Neural progenitor cell (in vitro differentiated cells): Measurements from ENCODE around the gene RIC8B. TPM values are rescaled to one million over a fixed set of nuclear protein-coding genes. Genes with fewer than 3 reads are reported as not detected.
A peak's percentile ranks its signal among the peaks of the same experiment; 100 is the strongest.

Experiments
- DNase-seq: peaks from one replicate; pipeline ENCODE4 v3.0.0-alpha.2; 2016; ENCODE audit warnings: low spot score
- H2AFZ ChIP-seq: fragments of 200-600 bp; sonication (generic); replicated peaks from 2 replicates; pipeline ENCODE4 v1.6.1; 2016; ENCODE audit warnings: antibody characterized with exemption
- H3F3A ChIP-seq: fragments of 200-600 bp; sonication (generic); 2 replicates; pipeline ENCODE4 v1.6.1; 2016; ENCODE audit warnings: antibody characterized with exemption, low read depth
- H3K27ac ChIP-seq: fragments of 200-600 bp; sonication (generic); 2 replicates; pipeline ENCODE4 v1.5.1; 2016; ENCODE audit warnings: mild to moderate bottlenecking
- H3K27me3 ChIP-seq: fragments of 200-600 bp; sonication (generic); 2 replicates; pipeline ENCODE4 v1.6.1; 2016; ENCODE audit warnings: mild to moderate bottlenecking, moderate library complexity
- H3K36me3 ChIP-seq: fragments of 200-600 bp; sonication (generic); 2 replicates; pipeline ENCODE4 v1.5.1; 2016
- H3K4me1 ChIP-seq: fragments of 200-600 bp; sonication (generic); 2 replicates; pipeline ENCODE4 v1.6.1; 2016; ENCODE audit warnings: mixed run types
- H3K4me2 ChIP-seq: fragments of 200-600 bp; sonication (generic); 2 replicates; pipeline ENCODE4 v1.6.1; 2016
- H3K4me3 ChIP-seq: fragments of 200-600 bp; sonication (generic); 2 replicates; pipeline ENCODE4 v1.5.1; 2016
- H3K79me2 ChIP-seq: fragments of 200-600 bp; sonication (generic); 2 replicates; pipeline ENCODE4 v1.6.1; 2016; ENCODE audit warnings: low read depth
- H3K9ac ChIP-seq: fragments of 200-600 bp; sonication (generic); 2 replicates; pipeline ENCODE4 v1.6.1; 2016
- H3K9me3 ChIP-seq: fragments of 200-600 bp; sonication (generic); 2 replicates; pipeline ENCODE4 v1.5.1; 2016; ENCODE audit warnings: low read depth
- H4K20me1 ChIP-seq: fragments of 200-600 bp; sonication (generic); 2 replicates; pipeline ENCODE4 v1.6.1; 2016; ENCODE audit warnings: low read depth
- H3K27ac Mint-ChIP-seq: 3 replicates; pipeline ENCODE4 v1.8.0; 2021; ENCODE audit warnings: mixed read lengths
- H3K27me3 Mint-ChIP-seq: 2 replicates; pipeline ENCODE4 v1.8.0; 2022; ENCODE audit warnings: low read depth, mild to moderate bottlenecking, inconsistent platforms, moderate library complexity, mixed read lengths; ENCODE audit not compliant: insufficient read depth
- H3K36me3 Mint-ChIP-seq: 3 replicates; pipeline ENCODE4 v1.8.0; 2021; ENCODE audit warnings: mixed read lengths
- H3K4me1 Mint-ChIP-seq: 3 replicates; pipeline ENCODE4 v1.8.0; 2021; ENCODE audit warnings: mixed read lengths
- H3K4me3 Mint-ChIP-seq: 3 replicates; pipeline ENCODE4 v1.8.0; 2021; ENCODE audit warnings: mild to moderate bottlenecking, moderate library complexity, mixed read lengths
- H3K9me3 Mint-ChIP-seq: 3 replicates; pipeline ENCODE4 v1.8.0; 2020; ENCODE audit warnings: mixed read lengths
- EZH2 ChIP-seq: fragments of 200-600 bp; sonication (generic); IDR thresholded peaks from 2 replicates; pipeline ENCODE4 v1.6.1; 2017; ENCODE audit warnings: antibody characterized with exemption, mild to moderate bottlenecking, moderate library complexity
- EZH2phosphoT487 ChIP-seq: fragments of 200-600 bp; sonication (generic); IDR thresholded peaks from 2 replicates; pipeline ENCODE4 v1.6.1; 2017; ENCODE audit warnings: antibody characterized with exemption
- total RNA-seq: library from RNA; depleted of rRNA; stranded (reverse); fragments of >200 nt; gene quantifications from 2 replicates; pipeline ENCODE4 v1.2.3, GENCODE V29; 2015; ENCODE audit warnings: low replicate concordance
- TF ChIP-seq, protein P1 (sequence below): fragments of 200-600 bp; sonication (generic); IDR thresholded peaks from 2 replicates; pipeline ENCODE4 v1.5.1; 2017; ENCODE audit warnings: antibody characterized with exemption, mild to moderate bottlenecking

RIC8B gene
- total RNA-seq, 1 donor from 2014 or later: 33.2 TPM

DNA sequence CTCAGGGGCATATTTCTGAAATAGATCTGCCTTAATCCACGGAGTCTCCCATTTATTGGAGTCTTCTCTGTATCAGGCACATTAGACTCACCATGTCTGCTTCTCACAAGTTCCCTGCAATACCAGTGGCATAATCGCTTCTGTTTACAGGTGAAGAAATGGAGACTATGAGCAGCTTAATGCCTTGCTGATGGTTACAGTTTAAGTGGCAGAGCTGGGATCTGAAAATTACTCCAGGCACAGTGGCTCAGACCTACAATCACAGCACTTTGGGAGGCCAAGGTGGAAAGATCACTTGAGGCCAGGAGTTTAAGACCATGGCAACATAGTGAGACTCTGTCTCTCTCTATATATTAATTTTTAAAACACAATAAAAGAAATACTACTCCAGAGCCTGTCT is 7.3 kb upstream of the RIC8B start:
- Histone ChIP-seq H3K9ac (no peak overlapping the region), H3K4me2 (peak overlapping the region; percentile 57), H3K36me3 (no peaks in the 10 kb centered on the region), H3K4me3 (no peak overlapping the region), H3K27ac (no peak overlapping the region), H3K4me1 (peaks cover 51% of the 10 kb centered on the region), H3F3A (peaks cover 40% of the 10 kb centered on the region), H3K79me2 (no peaks in the 10 kb centered on the region), H3K9me3 (no peaks in the 10 kb centered on the region), H4K20me1 (no peaks in the 10 kb centered on the region), H2AFZ (no peak overlapping the region), H3K27me3 (no peaks in the 10 kb centered on the region)
- DNase-seq: no peak
- Mint-ChIP-seq H3K27ac (peak overlapping the region; percentile 99), H3K36me3 (peaks cover 5% of the 10 kb centered on the region), H3K4me1 (peaks cover 82% of the 10 kb centered on the region), H3K9me3 (no peaks in the 10 kb centered on the region), H3K27me3 (peaks cover 2% of the 10 kb centered on the region), H3K4me3 (peak overlapping the region; percentile 48)
- no peak for TF ChIP-seq EZH2
- TF ChIP-seq, protein P1, sequence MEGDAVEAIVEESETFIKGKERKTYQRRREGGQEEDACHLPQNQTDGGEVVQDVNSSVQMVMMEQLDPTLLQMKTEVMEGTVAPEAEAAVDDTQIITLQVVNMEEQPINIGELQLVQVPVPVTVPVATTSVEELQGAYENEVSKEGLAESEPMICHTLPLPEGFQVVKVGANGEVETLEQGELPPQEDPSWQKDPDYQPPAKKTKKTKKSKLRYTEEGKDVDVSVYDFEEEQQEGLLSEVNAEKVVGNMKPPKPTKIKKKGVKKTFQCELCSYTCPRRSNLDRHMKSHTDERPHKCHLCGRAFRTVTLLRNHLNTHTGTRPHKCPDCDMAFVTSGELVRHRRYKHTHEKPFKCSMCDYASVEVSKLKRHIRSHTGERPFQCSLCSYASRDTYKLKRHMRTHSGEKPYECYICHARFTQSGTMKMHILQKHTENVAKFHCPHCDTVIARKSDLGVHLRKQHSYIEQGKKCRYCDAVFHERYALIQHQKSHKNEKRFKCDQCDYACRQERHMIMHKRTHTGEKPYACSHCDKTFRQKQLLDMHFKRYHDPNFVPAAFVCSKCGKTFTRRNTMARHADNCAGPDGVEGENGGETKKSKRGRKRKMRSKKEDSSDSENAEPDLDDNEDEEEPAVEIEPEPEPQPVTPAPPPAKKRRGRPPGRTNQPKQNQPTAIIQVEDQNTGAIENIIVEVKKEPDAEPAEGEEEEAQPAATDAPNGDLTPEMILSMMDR: no peak
- TF ChIP-seq EZH2phosphoT487: no peak

DNA sequence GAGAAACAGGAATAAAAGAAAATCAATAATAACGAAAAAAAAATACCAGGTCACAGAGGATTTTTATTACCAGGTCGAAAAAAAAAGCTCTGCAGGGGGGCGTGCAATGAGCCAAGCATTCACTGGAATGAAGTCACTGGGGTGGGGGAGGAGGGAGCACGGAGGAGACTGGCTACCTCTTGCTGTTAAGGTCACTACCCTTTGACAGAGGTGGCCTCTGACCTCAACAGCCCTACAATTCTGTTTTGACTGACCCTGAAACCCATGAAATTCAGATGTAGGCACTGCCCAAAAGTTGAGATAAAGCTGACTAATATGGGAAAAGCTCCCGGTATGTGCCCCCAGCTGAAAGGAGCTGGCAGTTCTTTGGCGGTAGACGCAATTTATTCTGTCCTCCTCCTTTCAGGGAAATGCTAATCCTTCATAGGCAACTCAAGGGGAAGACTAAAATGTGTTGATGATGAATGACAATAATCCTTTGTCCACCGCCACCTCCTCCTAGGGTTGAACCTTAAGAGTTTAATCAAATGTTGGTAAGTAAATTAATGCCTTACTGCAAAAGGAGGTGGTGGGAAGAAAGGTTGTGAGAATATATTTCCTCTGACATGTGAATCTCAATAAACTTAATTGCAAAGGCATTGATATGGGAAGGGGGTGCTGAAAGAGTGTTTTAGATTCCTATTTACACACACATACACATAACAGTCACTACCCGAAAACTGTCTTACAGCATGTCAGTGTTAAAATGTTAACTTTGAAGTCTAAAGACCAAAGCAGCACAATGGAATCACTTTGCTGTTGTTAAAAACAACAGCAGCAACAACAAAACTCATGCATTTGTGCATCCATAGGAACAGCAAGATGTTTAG is 6.3 kb upstream of the RIC8B start:
- Mint-ChIP-seq H3K36me3 (no peaks in the 10 kb centered on the region), H3K9me3 (no peaks in the 10 kb centered on the region), H3K4me1 (peaks cover 83% of the 10 kb centered on the region), H3K27me3 (peaks cover 2% of the 10 kb centered on the region), H3K27ac (peak overlapping the region; percentile 99), H3K4me3 (peak overlapping the region; percentile 34)
- H3K9me3 ChIP-seq: no peaks in the 10 kb centered on the region
- H3K9ac ChIP-seq: no peak overlapping the region
- peak overlapping the region; percentile 10 for H2AFZ ChIP-seq
- H3K79me2 ChIP-seq: no peaks in the 10 kb centered on the region
- H3K36me3 ChIP-seq: no peaks in the 10 kb centered on the region
- peak; percentile 73 for DNase-seq
- no peak overlapping the region for H3K27ac ChIP-seq
- no peaks in the 10 kb centered on the region for H4K20me1 ChIP-seq
- peaks cover 45% of the 10 kb centered on the region for H3F3A ChIP-seq
- peaks cover 51% of the 10 kb centered on the region for H3K4me1 ChIP-seq
- H3K4me2 ChIP-seq: peak overlapping the region; percentile 57
- H3K27me3 ChIP-seq: no peaks in the 10 kb centered on the region
- peak overlapping the region; percentile 12 for H3K4me3 ChIP-seq
- TF ChIP-seq EZH2phosphoT487 (no peak), EZH2 (no peak)
- TF ChIP-seq, protein P1: no peak

DNA sequence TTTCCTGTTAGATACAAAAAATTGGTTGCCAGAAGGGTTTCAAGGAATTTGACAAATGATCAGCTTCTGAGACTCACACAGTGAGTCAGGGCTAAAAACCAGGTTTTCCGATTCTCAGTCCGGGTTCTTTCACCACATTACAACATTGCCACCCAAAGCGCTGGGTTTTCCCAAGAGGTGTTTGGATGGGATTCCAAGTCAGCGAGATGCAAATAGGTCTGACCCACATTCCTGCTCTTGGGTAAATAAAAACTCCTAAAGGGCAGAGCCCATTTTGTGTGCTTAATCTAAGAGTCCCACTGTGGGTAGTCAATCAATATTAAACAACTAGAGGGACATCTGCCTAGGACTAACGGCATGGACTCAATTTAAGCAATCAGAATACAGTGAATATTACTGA is 5.4 kb upstream of the RIC8B start:
- Mint-ChIP-seq H3K4me3 (peak overlapping the region; percentile 34), H3K9me3 (no peaks in the 10 kb centered on the region), H3K27ac (peak overlapping the region; percentile 99), H3K27me3 (peaks cover 3% of the 10 kb centered on the region), H3K36me3 (no peaks in the 10 kb centered on the region), H3K4me1 (peaks cover 83% of the 10 kb centered on the region)
- H3K4me3 ChIP-seq: peak overlapping the region; percentile 1
- DNase-seq: peak; percentile 42
- no peaks in the 10 kb centered on the region for H3K27me3 ChIP-seq
- peaks cover 44% of the 10 kb centered on the region for H3K4me1 ChIP-seq
- no peak overlapping the region for H3K27ac ChIP-seq
- H2AFZ ChIP-seq: peak overlapping the region; percentile 10
- H4K20me1 ChIP-seq: no peaks in the 10 kb centered on the region
- no peaks in the 10 kb centered on the region for H3K9me3 ChIP-seq
- no peaks in the 10 kb centered on the region for H3K36me3 ChIP-seq
- TF ChIP-seq, protein P1: no peak
- TF ChIP-seq EZH2phosphoT487: no peak
- H3K4me2 ChIP-seq: peak overlapping the region; percentile 57
- H3F3A ChIP-seq: peaks cover 51% of the 10 kb centered on the region
- no peaks in the 10 kb centered on the region for H3K79me2 ChIP-seq
- no peak overlapping the region for H3K9ac ChIP-seq
